Glomerular endothelial cell (primary cell): ENCODE data around the gene OTUB1. TPM values are rescaled to one million over a fixed set of nuclear protein-coding genes. Genes with fewer than 3 reads are reported as not detected.
A peak's percentile ranks its signal among the peaks of the same experiment; 100 is the strongest.
"Not testable (repeated sequence)": the region's sequence is repeated elsewhere in the genome, so short reads cannot be mapped to it uniquely, and the experiment has no call there.

Source experiments
- DNase-seq: peaks from one replicate; pipeline ENCODE4 v3.0.0-alpha.2; 2011; ENCODE audit warnings: low read depth, low spot score; ENCODE audit errors: extremely low read depth
- total RNA-seq: library from RNA; depleted of rRNA; stranded (reverse); fragments of >200 nt; gene quantifications from 2 replicates; pipeline ENCODE4 v1.2.3, GENCODE V29; 2015

Gene OTUB1, protein sequence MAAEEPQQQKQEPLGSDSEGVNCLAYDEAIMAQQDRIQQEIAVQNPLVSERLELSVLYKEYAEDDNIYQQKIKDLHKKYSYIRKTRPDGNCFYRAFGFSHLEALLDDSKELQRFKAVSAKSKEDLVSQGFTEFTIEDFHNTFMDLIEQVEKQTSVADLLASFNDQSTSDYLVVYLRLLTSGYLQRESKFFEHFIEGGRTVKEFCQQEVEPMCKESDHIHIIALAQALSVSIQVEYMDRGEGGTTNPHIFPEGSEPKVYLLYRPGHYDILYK
- total RNA-seq, result 97.1 and 117 TPM in 2 replicates

DNA sequence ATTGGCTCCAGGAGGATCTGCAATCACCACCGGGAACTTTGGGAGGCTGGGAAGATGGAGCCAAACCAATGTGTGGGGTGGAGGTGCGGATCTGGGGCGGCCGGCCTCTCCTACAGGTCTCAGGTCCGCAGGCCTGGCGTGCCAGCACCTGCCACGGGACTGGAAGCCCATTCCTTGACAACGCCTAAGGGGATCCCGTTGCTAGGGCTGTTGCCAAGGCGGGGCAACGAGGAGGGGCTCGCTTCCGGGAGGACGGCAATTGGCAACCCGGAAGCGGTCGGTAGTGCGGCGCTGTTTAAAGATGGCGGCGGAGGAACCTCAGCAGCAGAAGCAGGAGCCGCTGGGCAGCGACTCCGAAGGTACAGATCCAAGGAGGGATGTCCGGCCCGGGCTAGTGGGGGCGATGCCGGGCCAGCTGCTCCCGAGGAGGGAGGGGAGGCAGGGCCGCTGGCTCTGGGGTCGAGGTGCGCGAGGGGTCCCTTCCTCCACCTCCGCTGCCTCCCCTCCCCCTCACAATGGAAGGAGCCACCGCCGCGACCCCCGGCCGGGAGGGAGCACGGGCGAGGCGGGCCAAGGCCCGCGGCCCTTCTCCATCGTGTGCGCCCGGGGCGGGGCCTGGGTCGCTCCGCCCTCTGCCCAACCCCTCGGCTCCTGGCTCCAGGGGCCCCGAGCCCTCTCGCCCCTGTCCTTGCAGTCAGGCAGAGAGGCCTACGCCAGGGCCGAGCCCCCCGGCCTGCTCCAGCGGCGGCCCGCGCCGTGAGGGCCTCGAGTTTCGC is at the start of gene OTUB1:
Gene OTUB1, plus strand, starts transcription at position 283 of the 776 bp plus-strand sequence. Its CDS starts 19 bp downstream, at position 302.
- DNase-seq, result no peak

DNA sequence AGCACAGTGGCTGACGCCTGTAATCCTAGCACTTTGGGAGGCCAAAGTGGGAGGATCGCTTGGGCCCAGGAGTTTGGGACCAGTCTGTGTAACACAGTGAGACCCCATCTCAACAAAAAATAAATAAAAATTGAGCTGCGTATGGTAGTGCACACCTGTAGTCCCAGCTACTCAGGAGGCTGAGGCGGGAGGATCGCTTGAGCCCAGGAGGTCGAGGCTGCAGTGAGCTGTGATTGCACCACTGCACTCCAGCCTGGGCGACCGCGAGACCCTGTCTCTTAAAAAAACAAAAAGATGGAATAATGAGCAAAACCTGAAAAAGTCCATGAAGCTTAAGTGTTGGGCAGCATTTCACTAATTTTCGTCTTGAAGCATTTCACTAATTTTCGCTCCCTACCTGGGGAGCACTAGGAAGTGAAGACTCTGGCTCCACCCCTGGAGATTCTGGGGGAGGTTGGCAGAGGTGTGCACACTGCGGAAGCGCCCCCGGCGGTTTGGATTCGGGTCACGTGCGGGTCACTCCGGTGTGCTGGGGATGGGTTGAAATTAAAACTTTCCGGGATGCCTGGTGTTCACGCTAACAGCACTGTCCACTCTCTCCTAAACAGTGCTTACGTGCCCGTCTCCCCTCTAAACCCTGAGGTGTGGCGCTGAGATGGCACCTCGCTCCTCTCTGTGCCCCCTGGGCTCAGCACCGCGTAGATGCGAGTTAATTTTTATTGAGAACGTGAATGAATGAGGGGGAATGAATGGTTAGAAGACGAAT is 48.3 kb upstream of the OTUB1 start:
- DNase-seq, result no peak

DNA sequence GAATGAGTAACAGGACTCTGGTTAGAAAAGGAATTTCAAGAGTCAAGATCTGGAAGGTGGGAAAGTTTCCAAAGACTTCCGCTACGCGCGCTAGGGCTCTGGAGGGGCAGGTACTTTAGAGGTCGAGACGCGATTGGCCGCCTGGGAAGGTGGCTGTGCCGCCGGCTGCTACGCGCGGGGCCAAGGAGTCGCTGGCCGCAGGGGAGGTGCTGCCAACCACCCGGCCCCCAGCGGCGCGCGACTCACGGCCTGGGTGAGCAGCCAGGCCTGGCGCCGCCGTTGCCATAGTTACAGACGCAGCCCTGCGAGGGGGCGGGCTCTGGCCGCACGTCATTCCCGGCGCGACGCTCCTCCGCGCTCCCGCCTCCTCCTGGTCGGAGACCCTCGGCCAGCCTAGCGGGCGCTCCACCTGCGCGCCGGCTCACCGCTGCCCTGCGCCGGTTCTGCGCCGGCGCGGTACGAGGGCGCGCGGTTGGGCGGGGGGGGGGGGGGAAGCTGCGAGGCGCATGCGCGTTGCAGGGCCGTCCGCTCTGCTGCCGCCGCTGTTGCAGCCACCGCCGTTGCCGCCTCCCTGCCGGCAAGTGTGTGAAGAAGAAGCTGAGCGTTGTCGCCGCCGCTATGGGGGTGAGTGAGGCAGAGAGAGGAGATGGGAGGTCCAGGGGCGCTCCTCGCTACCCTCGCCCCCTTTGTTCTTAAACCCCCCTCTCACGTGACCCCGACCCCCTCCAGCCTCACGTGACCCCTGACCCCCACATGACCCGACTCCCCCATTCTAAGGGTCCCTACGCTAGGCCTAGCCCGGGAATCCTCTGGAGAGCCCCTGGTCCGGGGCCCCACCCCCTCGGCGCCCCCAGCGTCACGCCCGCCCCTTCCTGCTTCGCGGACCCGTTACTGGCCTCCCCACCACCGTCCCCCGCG is 47.5 kb upstream of the OTUB1 start, which contains the start of gene NAA40:
Gene NAA40, plus strand, starts transcription at position 524 of the 918 bp plus-strand sequence. Its CDS starts 95 bp downstream, at position 619.
- peak; percentile 37 for DNase-seq

DNA sequence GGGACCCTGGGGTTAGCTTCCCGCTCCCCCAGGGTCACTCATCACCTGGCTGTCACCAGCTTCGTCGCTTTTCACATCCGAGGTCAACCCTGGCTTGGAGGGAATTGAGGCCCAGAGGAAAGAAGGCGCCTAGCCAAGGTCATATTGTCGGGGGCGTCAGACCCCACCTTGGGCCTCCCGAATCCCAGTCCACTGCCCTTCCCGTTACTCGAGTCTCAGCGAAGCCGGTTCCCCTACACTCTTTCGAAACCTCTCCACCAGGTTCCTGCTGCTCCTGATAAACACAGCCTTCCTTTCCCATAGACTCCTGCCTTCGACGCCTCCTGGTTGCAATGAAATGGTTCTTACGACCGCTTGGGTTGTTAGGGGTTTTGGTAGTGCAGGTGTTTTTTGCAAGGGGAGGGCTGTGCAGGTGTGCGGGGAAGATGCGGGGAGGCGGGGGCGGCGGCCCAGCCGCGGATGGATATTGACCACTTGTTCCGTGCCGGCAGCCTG is 46.8 kb upstream of the OTUB1 start:
- DNase-seq, result no peak

DNA sequence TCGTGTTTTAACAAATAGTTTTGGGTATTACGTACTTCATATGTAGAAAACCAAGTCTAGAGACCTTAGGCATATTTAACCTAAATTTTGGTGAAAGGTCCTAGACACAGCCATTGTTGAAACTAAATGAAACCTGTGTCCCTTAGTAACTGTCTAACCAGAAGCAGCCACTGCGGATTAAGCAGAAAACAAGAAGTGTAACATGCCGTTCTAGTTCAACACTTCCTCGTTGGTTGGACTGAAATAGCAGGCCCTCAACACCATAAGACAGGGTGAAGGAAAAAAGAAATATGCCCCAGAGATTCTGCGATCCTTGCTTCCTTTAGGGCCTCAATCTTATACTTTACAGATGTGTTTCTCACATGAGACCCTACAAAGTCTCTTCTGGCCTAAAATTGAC is 45.5 kb upstream of the OTUB1 start:
- DNase-seq, result no peak

DNA sequence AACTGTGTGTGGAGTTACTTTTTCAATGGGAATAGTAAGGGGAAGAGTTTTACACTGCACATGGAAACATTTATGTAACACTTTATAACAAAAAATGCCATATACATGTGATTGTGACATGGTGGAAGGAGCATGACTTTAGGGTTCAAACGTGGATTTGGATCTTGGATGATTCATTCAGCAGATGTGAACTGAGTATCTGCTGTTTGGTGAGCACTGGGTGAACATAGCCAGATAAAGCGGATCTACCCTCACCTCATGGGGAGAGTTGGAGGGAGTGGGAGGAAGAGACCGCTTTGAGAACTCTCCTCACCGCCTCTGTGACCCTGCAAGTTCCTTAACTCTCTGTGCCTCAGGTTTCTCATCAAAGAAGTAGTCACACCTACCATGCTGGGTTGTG is 44.3 kb upstream of the OTUB1 start:
- DNase-seq, result no peak

DNA sequence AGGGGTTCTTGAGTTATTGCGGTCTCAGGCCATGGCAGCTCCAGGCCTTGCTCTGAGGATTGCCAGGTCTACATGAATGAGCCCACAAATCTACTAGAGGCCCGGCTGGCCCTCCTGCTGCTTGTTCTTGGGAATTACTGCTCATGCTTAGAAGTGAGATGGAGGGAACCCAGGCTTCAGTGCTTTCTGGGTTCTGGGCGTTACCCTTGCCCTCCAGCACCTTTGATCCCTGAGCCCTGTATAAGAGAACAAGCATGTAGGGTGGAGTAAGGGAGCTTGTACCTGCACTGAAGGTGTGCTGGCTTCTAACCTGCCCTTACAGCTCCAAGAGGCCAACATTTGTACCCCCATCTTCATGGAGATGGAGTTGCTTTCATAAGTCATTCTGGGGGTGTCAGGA is 43.4 kb upstream of the OTUB1 start:
- no peak for DNase-seq

DNA sequence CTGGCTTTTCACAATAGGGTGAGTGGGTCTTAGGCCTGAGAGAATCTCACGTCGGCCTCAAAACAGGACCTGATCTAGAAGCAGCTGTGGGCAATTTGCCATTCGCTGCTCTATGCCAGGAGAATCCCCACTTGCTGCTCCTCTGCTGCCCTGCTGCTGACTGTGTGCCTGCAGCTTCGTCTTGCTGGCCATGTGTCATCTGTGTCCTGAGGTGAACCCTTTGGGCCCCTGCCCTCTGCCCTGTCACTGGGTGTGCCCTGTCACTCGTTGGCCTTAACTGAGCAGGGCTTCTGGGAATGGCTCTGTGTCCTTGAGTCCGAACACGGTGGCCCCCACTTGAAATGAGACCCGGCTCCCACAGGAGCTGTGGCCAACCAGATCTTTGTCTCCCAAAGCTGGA is 41.3 kb upstream of the OTUB1 start:
- DNase-seq, result no peak

DNA sequence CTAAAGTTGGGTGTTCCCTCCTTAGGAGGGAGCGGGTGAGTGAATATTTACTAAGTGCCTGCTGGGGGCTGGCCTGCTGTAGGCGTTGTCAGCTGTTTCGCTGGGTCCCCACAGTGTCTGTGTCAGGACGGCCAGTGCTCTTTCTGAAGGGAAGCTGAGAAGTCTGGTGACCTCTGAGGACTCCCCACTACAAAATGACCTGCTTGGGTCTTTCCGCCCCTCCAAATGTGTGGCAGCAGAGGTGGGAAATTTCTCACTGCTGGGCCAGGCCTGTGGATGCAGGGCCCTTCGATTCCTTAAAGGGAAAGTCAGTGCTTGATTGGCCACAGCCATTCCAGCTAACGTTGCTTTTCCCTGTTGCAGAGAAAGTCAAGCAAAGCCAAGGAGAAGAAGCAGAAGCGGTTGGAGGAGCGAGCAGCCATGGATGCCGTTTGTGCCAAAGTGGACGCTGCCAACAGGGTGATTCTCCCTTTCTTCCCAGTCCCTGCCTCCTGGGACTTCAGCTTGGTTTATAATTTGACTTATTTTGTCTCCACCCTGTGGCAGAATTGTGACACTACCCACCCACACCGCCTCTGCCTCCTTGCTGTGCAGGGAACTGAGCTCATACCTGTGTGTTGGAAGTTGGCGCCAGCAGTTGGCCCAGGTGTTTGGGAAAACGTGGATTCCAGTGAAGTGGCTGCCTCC is 40.6 kb upstream of the OTUB1 start:
- DNase-seq, result no peak

DNA sequence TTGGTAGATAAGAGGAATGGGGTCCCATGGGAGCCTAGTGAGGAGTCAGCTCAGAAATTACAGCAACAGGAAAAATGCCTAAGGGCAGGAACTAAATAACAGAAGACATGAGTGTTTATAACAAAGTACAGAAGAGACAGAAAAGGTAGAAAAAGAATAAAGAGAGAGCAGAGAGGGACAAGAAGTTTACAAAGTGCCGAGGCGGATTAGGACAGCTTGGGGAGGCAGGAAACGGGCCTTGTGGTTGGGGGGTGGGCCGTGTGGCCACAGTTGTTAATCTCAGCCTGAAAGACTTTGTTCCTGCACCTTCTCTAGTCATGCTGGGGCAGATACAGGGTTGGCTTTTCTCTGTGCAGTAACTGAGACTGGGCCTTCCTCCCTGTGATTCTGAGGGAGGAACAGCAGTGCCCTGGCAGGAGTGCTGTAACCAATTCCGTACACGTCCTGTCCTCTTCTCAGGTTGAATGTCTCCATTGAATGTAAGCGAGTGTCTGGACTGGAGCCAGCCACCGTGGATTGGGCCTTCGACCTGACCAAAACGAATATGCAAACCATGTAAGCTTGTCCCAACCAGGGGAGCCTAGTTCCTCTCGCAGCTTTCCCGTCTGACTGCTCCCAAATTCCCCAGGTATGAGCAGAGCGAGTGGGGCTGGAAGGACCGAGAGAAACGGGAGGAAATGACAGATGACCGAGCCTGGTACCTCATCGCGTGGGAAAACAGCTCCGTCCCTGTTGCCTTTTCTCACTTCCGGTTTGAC is 34.3 kb upstream of the OTUB1 start:
- DNase-seq, result no peak

DNA sequence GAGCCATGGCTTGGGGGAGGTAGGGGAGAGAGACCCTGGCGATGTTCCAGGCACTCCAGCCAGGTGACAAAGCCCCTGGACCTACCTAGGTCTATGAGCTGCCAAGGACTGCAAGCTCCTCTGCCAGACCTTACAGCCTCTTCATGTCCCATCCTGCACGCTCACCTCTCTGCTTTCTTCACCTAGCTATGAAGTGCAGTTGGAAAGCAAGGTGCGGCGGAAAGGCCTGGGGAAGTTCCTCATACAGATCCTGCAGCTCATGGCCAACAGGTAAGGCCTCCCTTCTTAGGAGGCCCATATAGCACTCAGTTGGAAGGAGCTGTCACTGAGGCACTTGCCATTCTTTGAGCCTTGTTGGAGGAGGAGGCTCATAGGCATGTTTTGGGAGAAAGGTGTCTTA is 33.7 kb upstream of the OTUB1 start:
- DNase-seq, result no peak

DNA sequence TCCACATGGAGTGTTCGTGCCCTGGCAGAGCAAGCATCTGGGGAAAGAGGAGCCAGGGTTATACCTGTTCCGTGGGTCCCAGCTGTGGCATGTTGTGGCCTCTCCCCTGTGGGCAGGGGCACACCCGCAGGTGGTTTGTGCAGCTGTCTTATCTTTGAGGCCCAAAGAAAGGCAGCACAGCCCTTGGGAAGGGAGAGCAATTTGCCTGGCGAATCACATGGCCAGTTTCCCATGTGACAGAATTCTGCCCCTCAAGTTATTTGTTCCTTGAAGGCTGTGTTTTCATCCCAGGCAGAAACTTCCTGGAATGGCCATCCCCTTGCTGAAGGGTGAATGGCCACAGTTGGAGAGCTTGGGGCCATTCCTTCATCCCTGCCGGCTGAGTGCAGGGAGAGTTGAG is 28.2 kb upstream of the OTUB1 start:
- DNase-seq, result no peak

DNA sequence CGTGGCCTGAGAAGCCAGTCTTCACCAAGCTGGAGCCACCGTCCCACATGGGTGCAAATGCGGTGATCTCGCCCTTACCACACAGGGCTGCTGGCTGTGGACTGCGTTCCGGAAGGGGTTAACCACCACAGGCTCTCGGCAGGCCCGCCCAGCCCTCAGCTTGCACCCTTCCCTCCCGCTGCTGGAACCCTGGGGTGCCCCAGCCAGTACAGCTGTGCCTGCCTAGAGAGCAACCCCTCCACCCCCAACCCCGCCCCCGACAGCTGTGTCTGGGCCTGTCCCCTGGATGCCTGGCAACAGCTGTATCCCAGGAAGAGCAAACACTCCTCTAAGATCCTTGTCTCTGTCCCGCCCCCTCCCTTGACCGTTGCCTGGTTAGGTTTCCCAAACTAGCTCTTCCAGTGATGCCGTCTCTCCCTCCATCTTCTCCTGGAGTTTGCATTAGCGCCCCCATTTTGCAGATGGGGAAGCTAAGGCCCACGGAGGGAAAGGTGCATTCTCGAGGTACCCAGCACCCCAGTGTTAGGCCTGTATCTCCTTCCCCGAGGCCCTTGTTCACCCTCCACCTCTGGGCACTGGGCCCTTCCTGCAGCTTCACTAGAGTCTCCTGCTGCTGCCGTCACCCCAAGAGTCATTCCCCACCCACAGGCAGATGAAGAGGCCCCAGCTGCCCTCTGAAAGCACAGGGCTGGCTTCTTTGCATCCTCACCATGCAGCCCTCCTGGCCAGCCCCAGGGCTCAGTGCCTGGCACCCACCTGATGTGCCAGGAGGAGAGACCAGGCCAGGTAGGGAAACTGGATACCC is 24.4 kb upstream of the OTUB1 start:
- DNase-seq, result no peak

DNA sequence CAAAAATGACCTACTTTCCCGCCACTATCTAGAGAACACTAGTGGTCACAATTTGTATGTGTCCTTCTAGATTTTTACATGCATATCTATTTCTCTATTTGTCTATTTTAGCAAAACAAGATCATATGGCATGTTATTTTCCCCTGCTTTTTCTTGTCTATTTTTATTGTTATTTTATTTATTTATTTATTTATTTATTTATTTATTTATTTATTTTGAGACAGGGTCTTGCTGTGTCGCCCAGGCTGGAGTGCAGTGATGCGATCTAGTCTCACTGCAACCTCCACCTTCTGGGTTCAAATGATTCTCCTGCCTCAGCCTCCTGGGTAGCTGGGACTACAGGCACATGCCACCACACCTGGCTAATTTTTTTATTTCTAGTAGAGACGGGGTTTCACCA is 22.3 kb upstream of the OTUB1 start:
- DNase-seq, result not testable (repeated sequence)

DNA sequence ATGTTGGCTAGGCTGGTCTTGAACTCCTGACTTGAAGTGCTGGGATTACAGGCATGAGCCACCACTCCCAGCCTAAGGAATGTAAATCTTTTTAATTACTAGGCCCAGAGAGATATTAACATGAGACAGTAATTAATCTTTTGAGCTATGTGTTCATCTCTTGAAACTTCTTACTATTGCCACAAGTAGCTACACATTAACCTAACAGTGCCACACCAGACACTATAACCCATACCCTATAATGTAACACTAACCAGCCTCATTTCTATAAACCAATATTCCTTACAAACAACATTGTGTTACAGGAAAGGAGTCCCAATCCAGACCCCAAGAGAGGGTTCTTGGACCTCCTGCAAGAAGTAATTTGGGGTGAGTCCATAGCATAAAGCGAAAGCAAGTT is 19.8 kb upstream of the OTUB1 start:
- DNase-seq, result no peak

DNA sequence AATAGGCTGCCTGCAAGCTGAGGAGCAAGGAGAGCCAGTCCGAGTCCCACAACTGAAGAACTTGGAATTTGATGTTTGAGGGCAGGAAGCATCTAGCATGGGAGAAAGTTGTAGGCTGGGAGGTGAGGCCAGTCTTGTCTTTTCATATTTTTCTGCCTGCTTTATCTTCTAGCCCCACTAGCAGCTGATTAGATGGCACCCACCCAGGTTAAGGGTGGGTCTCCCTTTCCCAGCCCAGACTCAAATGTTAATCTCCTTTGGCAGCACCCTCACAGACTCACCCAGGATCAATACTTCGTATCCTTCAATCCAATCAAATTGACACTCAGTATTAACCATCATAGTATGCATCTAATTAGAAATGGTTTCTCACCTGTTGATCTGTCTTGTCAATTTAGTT is 16.8 kb upstream of the OTUB1 start:
- DNase-seq, result no peak

DNA sequence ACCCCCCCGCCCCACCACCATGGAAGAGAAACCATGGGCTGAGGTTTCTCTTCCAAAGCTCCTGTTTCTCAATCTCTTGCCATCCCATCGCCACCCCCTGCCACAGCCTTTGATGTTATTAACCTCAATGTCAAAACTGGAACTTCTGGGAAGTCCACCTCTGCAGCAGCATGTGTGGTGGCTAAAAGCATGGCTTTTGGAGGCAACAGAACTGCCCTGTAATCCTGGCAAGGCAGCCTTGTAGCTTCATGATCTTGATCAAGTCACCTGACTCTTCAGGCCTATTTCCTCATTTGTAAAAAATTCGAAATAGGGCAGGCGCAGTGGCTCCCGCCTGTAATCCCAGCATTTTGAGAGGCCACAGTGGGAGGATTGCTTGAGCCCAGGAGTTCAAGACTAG is 15.3 kb upstream of the OTUB1 start:
- DNase-seq, result no peak

DNA sequence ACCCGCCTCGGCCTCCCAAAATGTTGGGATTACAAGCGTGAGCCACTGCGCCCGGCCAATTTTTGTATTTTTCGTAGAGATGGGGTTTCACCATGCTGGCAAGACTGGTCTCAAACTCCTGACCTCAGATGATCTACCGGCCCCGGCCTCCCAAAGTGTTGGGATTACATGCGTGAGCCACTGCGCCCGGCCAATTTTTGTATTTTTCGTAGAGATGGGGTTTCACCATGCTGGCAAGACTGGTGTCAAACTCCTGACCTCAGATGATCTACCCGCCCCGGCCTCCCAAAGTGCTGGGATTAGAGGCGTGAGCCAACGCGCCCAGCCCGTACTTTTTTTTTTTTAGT is 12.4 kb upstream of the OTUB1 start:
- not testable (repeated sequence) for DNase-seq
